KBM-7 (cell line): ENCODE results near the gene CACNA1B.
A peak's percentile ranks its signal among the peaks of the same experiment; 100 is the strongest.
"Not testable (repeated sequence)": the region's sequence is repeated elsewhere in the genome, so short reads cannot be mapped to it uniquely, and the experiment has no call there.

Experiments used
- DNase-seq: peaks from one replicate; pipeline ENCODE4 v3.0.0-alpha.2; 2015
- in situ Hi-C: fragments of 300-500 bp; cut with MboI; formaldehyde crosslinking; loops from 2 replicates; pipeline ENCODE4 v1.14.3; 2020; ENCODE audit warnings: low sequenced_read_pairs, low pct_unique_long_range_greater_than_20kb, mixed read lengths

Gene CACNA1B

GRCh38 chr9:138129318-138129717 is 251.7 kb downstream of the CACNA1B start:
- in situ Hi-C loops, DNase-seq: not testable (repeated sequence)

- in situ Hi-C loops, DNase-seq: not testable (repeated sequence)
Measured at GRCh38 chr9:138132946-138133705, 255.5 kb downstream of the CACNA1B start.

DNA sequence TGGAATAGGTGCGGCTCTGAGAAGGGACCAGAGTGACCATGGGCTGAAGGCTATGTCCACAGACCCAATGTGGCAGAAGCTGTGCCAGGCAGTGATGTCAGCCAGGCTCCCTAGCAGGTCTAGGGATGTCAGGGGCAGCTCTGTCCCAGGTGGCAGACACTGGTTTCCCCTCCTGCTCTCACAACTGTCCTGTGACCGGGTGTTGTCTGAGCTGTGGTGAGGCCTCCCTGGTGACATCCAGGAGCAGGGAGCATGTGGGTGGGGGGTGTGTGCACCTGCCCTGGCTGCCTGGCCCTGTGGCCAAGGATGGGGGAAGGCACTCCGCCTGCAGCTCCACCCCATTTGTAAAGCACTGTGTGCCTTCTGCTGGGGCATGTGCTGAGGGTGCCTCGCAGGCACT is 257.0 kb downstream of the CACNA1B start:
- in situ Hi-C loops, DNase-seq: not testable (repeated sequence)

- DNase-seq, in situ Hi-C loops: not testable (repeated sequence)
Measured at GRCh38 chr9:138139096-138139495, 261.5 kb downstream of the CACNA1B start.

DNA sequence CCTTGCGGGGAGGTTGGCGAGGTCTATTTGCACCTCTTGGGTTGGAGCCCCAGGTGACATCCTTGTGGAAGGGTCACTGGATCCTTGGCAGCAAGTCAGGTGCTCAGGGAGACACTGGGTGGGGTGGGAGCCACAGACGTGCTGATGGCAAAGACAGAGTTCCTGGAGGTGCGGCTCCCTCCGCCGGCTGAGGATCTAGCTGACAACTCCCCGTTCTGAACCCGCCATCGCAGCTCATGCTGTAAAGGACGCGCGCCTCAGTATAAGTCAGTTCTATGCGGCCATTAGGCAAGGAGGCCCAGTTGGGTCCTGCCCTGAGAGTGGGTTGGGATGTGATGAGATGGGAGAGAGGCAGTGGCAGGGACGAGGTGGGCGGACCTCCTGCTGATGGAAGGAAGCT is 263.4 kb downstream of the CACNA1B start:
- in situ Hi-C loops, DNase-seq: not testable (repeated sequence)

- DNase-seq, in situ Hi-C loops: not testable (repeated sequence)
Measured at GRCh38 chr9:138142528-138143244, 265.1 kb downstream of the CACNA1B start.

DNA sequence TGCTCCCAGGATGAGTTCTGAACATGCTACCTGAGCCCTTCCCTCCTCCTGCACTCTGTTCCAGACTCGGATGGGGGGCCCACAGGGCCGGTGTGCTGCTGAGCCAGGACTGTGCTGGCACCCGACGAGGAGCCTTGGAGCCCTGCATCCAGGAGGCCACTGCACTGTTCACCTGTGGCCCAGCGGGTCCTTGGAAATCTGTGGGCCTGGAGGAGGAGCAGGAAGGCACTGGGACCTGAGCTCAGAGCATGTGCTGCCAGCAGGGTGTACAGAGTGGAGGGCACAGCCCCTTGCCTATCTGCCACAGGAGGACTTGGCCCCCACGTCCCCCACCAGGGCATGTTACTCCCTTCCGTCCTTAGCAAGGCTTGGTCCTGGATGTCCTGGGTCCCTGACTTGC is 265.9 kb downstream of the CACNA1B start:
- in situ Hi-C loops, DNase-seq: not testable (repeated sequence)

GRCh38 chr9:138147556-138147955 is 270.0 kb downstream of the CACNA1B start:
- in situ Hi-C loops: not testable (repeated sequence)

GRCh38 chr9:138149672-138150656 is 272.4 kb downstream of the CACNA1B start:
- in situ Hi-C loops: not testable (repeated sequence)
- DNase-seq: peak; percentile 10

More at GRCh38 chr9:138147556-138147955, 270.0 kb downstream of the CACNA1B start:
- peak; percentile 22 for DNase-seq

- in situ Hi-C loops, DNase-seq: not testable (repeated sequence)
Measured at GRCh38 chr9:138155788-138156187, 278.2 kb downstream of the CACNA1B start.

DNA sequence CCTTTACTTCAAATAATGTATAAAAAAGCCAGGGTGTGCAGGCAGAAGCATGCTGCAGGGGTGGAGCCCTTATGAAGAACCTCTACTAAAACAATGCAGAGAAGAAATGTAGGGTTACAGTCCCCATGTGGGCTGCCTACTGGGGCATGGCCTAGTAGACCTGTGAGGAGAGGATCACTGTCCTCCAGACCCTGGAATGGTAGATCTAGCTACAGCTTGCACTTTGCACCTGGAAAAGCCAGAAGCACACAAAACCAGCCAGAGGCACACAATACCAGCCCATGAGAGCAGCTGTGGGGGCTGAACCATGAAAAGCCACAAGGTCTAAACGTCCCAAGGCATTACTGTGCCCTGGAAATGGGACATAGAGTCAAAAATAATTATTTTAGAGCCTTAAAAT is 289.2 kb downstream of the CACNA1B start:
- DNase-seq, in situ Hi-C loops: not testable (repeated sequence)
